ENCODE measurements around the gene BRIP1.
A peak's percentile ranks its signal among the peaks of the same experiment; 100 is the strongest.

The BRIP1 gene

GRCh38 chr17:61755078-61755477 lies 108.2 kb downstream of the BRIP1 start:
- no peak for TF ChIP-seq CTCF (IDR thresholded peaks at IDR 0.05; ENCODE audit: insufficient read depth, low read length, poor library complexity, severe bottlenecking)
- H3K4me3 ChIP-seq (replicated peaks; ENCODE audit: low read depth, low read length) = no peak overlapping the region
- DNase-seq (ENCODE audit: extremely low read depth, insufficient read length) = no peak
- no peaks in the 10 kb centered on the region; the same call in 1 of the 2 replicates for H3K36me3 ChIP-seq (ENCODE audit: control insufficient read depth, insufficient read depth, low read length)
- H3K27me3 ChIP-seq (replicated peaks; ENCODE audit: control insufficient read depth, insufficient read depth, low read length) = no peaks in the 10 kb centered on the region

- DNase-seq (ENCODE audit: extremely low read depth, insufficient read length) = no peak
- no peak overlapping the region for H3K4me3 ChIP-seq (replicated peaks; ENCODE audit: low read depth, low read length)
- no peaks in the 10 kb centered on the region; the same call in 1 of the 2 replicates for H3K36me3 ChIP-seq (ENCODE audit: control insufficient read depth, insufficient read depth, low read length)
- no peaks in the 10 kb centered on the region for H3K27me3 ChIP-seq (replicated peaks; ENCODE audit: control insufficient read depth, insufficient read depth, low read length)
- TF ChIP-seq CTCF (IDR thresholded peaks at IDR 0.05; ENCODE audit: insufficient read depth, low read length, poor library complexity, severe bottlenecking) = no peak
These were observed 109.2 kb downstream of the BRIP1 start for GRCh38 chr17:61754124-61754523.

- Histone ChIP-seq H3K36me3 (ENCODE audit: control insufficient read depth, insufficient read depth, low read length) (no peaks in the 10 kb centered on the region; the same call in 1 of the 2 replicates), H3K27me3 (replicated peaks; ENCODE audit: control insufficient read depth, insufficient read depth, low read length) (no peaks in the 10 kb centered on the region), H3K4me3 (replicated peaks; ENCODE audit: low read depth, low read length) (no peak overlapping the region)
- no peak for TF ChIP-seq CTCF (IDR thresholded peaks at IDR 0.05; ENCODE audit: insufficient read depth, low read length, poor library complexity, severe bottlenecking)
- no peak for DNase-seq (ENCODE audit: extremely low read depth, insufficient read length)
These were observed 109.6 kb downstream of the BRIP1 start for GRCh38 chr17:61753696-61754095.

- no peak for TF ChIP-seq CTCF (IDR thresholded peaks at IDR 0.05; ENCODE audit: insufficient read depth, low read length, poor library complexity, severe bottlenecking)
- no peaks in the 10 kb centered on the region; the same call in 1 of the 2 replicates for H3K36me3 ChIP-seq (ENCODE audit: control insufficient read depth, insufficient read depth, low read length)
- DNase-seq (ENCODE audit: extremely low read depth, insufficient read length) = peak; percentile 56
- H3K4me3 ChIP-seq (replicated peaks; ENCODE audit: low read depth, low read length) = no peak overlapping the region
- H3K27me3 ChIP-seq (replicated peaks; ENCODE audit: control insufficient read depth, insufficient read depth, low read length) = no peaks in the 10 kb centered on the region
These were observed 112.7 kb downstream of the BRIP1 start for GRCh38 chr17:61750656-61751055.

- H3K36me3 ChIP-seq (ENCODE audit: control insufficient read depth, insufficient read depth, low read length) = no peaks in the 10 kb centered on the region; the same call in 1 of the 2 replicates
- no peak for TF ChIP-seq CTCF (IDR thresholded peaks at IDR 0.05; ENCODE audit: insufficient read depth, low read length, poor library complexity, severe bottlenecking)
- no peak for DNase-seq (ENCODE audit: extremely low read depth, insufficient read length)
- no peak overlapping the region for H3K4me3 ChIP-seq (replicated peaks; ENCODE audit: low read depth, low read length)
- no peaks in the 10 kb centered on the region for H3K27me3 ChIP-seq (replicated peaks; ENCODE audit: control insufficient read depth, insufficient read depth, low read length)
These were observed 113.4 kb downstream of the BRIP1 start for GRCh38 chr17:61749823-61750404.

Data from GM06990 (cell line).